ENCODE results near the gene PAQR6. TPM values are rescaled to one million over a fixed set of nuclear protein-coding genes. Genes with fewer than 3 reads are reported as not detected.

The PAQR6 gene
- total RNA-seq, 1 experiment from 2014 or later, result 6.1 TPM

DNA sequence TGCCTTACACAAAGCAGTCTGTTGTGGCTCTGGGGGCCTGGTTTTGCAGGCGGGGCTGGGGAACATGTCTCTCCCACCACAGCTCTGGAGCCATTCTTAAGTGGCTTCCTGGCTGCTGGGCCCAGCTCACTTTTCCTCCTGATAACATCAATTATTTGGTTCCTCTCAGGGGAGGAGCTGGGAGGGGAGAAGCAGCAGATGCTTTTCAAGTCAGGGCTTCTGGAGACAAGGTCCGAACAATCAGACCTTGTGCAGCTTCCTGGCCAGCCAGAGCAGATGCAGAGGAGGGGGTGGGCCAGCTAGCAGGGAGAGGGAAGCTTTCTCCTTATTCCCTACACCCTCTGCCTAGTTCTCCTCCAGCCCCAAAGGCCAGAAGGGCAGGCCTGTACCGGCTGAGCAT lies 3.7 kb upstream of the PAQR6 start:
- no peaks in the 10 kb centered on the region for H3K27me3 ChIP-seq (ENCODE audit: control insufficient read depth, insufficient read depth, low read length)
- DNase-seq, result no peak
- H3K36me3 ChIP-seq (replicated peaks; ENCODE audit: control insufficient read depth, insufficient read depth, low read length), result peaks cover 36% of the 10 kb centered on the region

DNA sequence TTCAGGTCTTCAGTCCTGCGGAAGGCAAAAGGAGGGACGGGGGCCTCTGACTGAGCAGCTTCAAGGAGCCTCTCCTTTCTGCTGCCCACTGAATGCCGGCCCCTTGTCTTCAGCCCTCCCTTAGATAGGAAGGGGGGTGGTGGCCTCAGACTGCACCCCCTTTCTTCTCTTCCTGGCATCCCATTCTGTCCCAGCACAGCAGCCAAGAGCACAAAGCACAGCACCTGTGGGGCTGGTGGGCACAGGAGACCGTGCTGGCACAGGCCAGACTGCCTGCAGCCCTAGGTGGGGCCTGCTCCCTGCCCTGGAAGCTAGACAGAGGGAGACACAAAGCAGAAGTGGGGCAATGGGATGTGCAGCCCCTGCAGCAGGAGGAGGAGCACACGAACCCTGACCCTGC lies 1.7 kb upstream of the PAQR6 start:
- DNase-seq, result no peak
- H3K36me3 ChIP-seq (replicated peaks; ENCODE audit: control insufficient read depth, insufficient read depth, low read length), result peaks cover 35% of the 10 kb centered on the region

More for the DNA sequence above, 3.7 kb upstream of the PAQR6 start:
- no peak overlapping the region for H3K4me3 ChIP-seq (ENCODE audit: insufficient read depth, low read depth, low read length)

GRCh38 chr1:156248323-156248683 lies 447 bp upstream of the PAQR6 start:
- no peak overlapping the region for H3K4me3 ChIP-seq (ENCODE audit: insufficient read depth, low read depth, low read length)
- no peaks in the 10 kb centered on the region for H3K27me3 ChIP-seq (ENCODE audit: control insufficient read depth, insufficient read depth, low read length)
- peaks cover 29% of the 10 kb centered on the region for H3K36me3 ChIP-seq (replicated peaks; ENCODE audit: control insufficient read depth, insufficient read depth, low read length)
- peak; percentile 65 for DNase-seq

More for the DNA sequence above, 1.7 kb upstream of the PAQR6 start:
- no peaks in the 10 kb centered on the region for H3K27me3 ChIP-seq (ENCODE audit: control insufficient read depth, insufficient read depth, low read length)
- no peak overlapping the region for H3K4me3 ChIP-seq (ENCODE audit: insufficient read depth, low read depth, low read length)

DNA sequence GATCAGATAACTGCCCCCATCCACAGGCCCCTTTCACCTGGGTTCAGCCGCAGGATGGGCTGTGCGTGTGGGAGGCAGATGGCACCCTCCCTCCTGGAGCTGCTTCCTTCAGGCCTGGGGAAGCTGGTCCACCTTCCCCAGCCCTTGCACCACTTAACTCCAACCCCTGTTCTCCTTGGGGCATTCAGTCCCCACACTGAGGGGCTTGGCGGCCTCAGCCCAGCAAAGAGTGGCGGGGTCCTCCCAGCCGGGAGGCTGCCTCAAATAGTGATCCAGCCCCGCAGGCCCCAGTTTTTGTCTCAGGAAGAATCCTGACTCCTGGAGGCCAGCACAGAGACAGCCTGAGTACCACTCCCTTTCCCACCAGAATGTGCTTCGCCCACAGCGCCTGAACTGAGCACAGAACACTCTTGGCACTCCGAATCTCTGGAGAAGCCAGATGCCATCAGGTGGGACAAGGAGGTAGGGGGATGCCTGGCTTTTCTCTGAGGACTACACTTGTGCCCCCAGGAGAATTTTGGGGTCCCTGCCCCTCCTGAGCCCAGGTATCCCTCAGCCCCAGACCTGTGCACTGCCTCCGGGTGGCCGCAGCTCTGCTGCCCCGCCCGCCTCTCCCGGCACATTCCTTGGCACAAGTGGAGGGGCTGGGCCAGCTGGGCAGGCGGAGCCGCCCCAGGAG lies 936 bp downstream of the PAQR6 start:
- peak; percentile 73 for DNase-seq
- Histone ChIP-seq H3K27me3 (ENCODE audit: control insufficient read depth, insufficient read depth, low read length) (no peaks in the 10 kb centered on the region), H3K36me3 (replicated peaks; ENCODE audit: control insufficient read depth, insufficient read depth, low read length) (peaks cover 16% of the 10 kb centered on the region), H3K4me3 (ENCODE audit: insufficient read depth, low read depth, low read length) (no peak overlapping the region)

DNA sequence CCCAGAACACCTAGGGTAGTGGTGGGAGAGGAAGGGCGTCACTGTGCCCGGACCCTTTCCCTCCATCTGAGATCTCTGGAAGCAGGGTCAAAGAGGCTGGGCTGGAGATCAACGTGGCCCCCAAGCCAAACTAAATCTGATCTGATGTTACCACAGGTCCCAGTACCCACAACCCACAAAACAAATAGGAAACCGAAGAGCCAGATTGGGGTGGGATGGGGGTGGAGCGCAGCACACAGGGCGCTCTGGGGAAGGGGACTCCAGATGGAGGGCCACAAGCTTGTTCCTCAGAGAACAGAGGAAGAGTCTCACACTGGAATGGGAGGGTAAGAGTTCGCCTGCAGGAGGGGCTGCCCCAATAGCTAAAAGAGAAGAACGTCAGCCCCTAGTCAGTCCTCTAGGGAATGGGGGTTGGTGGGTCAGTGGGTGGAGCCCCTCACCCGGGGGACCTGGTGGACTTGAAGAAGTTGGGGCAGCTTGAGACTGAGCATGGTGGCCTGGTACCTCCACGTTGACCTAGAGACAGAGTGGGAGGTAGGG lies 1.5 kb downstream of the PAQR6 start:
- peak; percentile 72 for DNase-seq
- no peaks in the 10 kb centered on the region for H3K27me3 ChIP-seq (ENCODE audit: control insufficient read depth, insufficient read depth, low read length)
- no peak overlapping the region for H3K4me3 ChIP-seq (ENCODE audit: insufficient read depth, low read depth, low read length)
- peaks cover 10% of the 10 kb centered on the region for H3K36me3 ChIP-seq (replicated peaks; ENCODE audit: control insufficient read depth, insufficient read depth, low read length)

GRCh38 chr1:156245451-156246232 lies 2.2 kb downstream of the PAQR6 start:
- DNase-seq, result peak; percentile 74

GRCh38 chr1:156244712-156245111 lies 3.1 kb downstream of the PAQR6 start:
- Histone ChIP-seq H3K36me3 (replicated peaks; ENCODE audit: control insufficient read depth, insufficient read depth, low read length) (no peaks in the 10 kb centered on the region; the same call in 1 of the 2 replicates), H3K4me3 (ENCODE audit: insufficient read depth, low read depth, low read length) (no peak overlapping the region), H3K27me3 (ENCODE audit: control insufficient read depth, insufficient read depth, low read length) (no peaks in the 10 kb centered on the region)
- peak; percentile 59 for DNase-seq

More at GRCh38 chr1:156245451-156246232, 2.2 kb downstream of the PAQR6 start:
- H3K27me3 ChIP-seq (ENCODE audit: control insufficient read depth, insufficient read depth, low read length), result no peaks in the 10 kb centered on the region
- H3K36me3 ChIP-seq (replicated peaks; ENCODE audit: control insufficient read depth, insufficient read depth, low read length), result peaks cover 3% of the 10 kb centered on the region
- peak overlapping the region; percentile 1; the same call in 1 of the 2 replicates for H3K4me3 ChIP-seq (ENCODE audit: insufficient read depth, low read depth, low read length)

DNA sequence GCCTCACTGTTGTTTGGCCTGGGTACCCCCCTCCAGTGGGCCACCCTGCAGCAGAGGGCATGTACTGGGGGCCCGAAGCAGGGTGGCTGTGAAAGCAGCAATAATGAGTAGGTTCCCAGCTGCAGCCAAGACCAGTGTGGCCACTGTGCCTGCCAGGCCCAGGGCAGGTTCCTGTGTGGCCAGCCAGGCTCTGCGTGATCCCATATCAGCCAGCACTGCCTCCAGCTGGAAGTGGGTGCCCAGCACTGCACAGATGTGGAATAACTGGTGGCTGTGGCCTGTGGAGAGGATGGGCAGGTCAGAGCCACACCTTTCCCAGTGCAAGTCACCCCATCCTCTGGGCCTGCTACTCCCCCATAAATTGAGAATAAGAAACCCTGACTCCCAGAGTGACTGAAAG lies 3.7 kb downstream of the PAQR6 start:
- no peaks in the 10 kb centered on the region for H3K27me3 ChIP-seq (ENCODE audit: control insufficient read depth, insufficient read depth, low read length)
- no peak overlapping the region for H3K4me3 ChIP-seq (ENCODE audit: insufficient read depth, low read depth, low read length)
- DNase-seq, result peak; percentile 46
- H3K36me3 ChIP-seq (replicated peaks; ENCODE audit: control insufficient read depth, insufficient read depth, low read length), result peaks cover 2% of the 10 kb centered on the region

- no peaks in the 10 kb centered on the region for H3K27me3 ChIP-seq (ENCODE audit: control insufficient read depth, insufficient read depth, low read length)
- peak; percentile 67 for DNase-seq
- peaks cover 4% of the 10 kb centered on the region for H3K36me3 ChIP-seq (replicated peaks; ENCODE audit: control insufficient read depth, insufficient read depth, low read length)
- no peak overlapping the region for H3K4me3 ChIP-seq (ENCODE audit: insufficient read depth, low read depth, low read length)
Observed at GRCh38 chr1:156242738-156243137, 5.1 kb downstream of the PAQR6 start.

GRCh38 chr1:156241926-156242325 lies 5.9 kb downstream of the PAQR6 start, which contains the start of gene BGLAP:
TSS of gene BGLAP (plus strand) at chr1:156242184. CDS start at chr1:156242232, 48 bp downstream.
- Histone ChIP-seq H3K27me3 (ENCODE audit: control insufficient read depth, insufficient read depth, low read length) (no peaks in the 10 kb centered on the region), H3K4me3 (ENCODE audit: insufficient read depth, low read depth, low read length) (no peak within 1 kb of the TSS), H3K36me3 (replicated peaks; ENCODE audit: control insufficient read depth, insufficient read depth, low read length) (peaks cover 4% of the 10 kb centered on the region)
- peak; percentile 69 for DNase-seq

DNA sequence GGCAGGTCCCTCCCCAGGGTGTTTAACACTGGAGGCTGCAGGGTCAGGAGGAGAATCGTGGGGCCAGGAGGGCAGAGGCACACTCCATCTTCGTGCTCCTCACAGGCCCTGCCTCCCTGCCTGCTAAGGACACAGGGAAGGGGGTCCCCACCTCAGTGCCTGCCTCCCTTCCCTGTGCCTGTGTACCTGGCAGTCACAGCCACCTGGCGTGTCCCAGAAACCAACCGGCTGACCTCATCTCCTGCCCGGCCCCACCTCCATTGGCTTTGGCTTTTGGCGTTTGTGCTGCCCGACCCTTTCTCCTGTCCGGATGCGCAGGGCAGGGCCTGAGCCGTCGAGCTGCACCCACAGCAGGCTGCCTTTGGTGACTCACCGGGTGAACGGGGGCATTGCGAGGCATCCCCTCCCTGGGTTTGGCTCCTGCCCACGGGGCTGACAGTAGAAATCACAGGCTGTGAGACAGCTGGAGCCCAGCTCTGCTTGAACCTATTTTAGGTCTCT lies 6.5 kb downstream of the PAQR6 start:
- Histone ChIP-seq H3K36me3 (replicated peaks; ENCODE audit: control insufficient read depth, insufficient read depth, low read length) (peaks cover 8% of the 10 kb centered on the region), H3K27me3 (ENCODE audit: control insufficient read depth, insufficient read depth, low read length) (no peaks in the 10 kb centered on the region), H3K4me3 (ENCODE audit: insufficient read depth, low read depth, low read length) (no peak overlapping the region)
- peak; percentile 66 for DNase-seq

DNA sequence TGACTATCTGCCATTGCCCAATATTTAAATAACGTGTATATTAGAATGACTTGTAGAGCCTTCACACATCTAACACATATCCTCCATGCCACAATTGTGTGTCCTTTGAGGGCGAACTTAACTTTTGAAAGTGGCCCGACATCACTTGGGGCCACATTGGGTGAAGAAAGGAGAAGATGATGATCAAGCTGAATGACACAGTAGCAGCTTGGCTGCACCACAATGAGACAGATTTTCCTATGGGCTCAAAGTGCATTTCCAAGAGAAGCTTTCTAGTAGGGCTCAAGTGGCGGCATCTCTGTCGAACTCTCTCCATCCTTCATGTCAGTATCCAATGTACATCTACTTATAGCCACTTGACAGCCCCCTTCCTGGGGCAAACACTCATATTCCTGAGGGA lies 9.6 kb downstream of the PAQR6 start:
- no peaks in the 10 kb centered on the region for H3K27me3 ChIP-seq (ENCODE audit: control insufficient read depth, insufficient read depth, low read length)
- H3K4me3 ChIP-seq (ENCODE audit: insufficient read depth, low read depth, low read length), result no peak overlapping the region
- DNase-seq, result no peak
- peaks cover 16% of the 10 kb centered on the region for H3K36me3 ChIP-seq (replicated peaks; ENCODE audit: control insufficient read depth, insufficient read depth, low read length)

DNA sequence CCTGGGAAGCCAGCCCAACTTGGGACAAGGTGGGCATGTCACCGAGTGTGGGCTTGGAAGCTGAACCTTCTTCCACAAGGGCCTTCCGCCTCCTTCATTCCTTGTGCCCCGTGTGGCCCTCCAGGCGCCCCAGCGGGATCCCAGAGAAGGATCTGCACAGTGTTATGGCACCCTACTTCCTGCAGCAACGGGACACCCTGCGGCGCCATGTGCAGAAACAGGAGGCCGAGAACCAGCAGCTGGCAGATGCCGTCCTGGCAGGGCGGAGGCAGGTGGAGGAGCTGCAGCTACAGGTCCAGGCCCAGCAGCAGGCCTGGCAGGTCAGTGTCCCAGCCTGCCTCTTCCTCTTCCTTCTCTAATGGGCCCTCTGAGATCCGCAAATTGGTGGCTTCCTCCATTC lies 11.7 kb downstream of the PAQR6 start:
- Histone ChIP-seq H3K4me3 (ENCODE audit: insufficient read depth, low read depth, low read length) (no peak overlapping the region), H3K27me3 (ENCODE audit: control insufficient read depth, insufficient read depth, low read length) (no peaks in the 10 kb centered on the region), H3K36me3 (replicated peaks; ENCODE audit: control insufficient read depth, insufficient read depth, low read length) (peaks cover 20% of the 10 kb centered on the region)
- no peak for DNase-seq

DNA sequence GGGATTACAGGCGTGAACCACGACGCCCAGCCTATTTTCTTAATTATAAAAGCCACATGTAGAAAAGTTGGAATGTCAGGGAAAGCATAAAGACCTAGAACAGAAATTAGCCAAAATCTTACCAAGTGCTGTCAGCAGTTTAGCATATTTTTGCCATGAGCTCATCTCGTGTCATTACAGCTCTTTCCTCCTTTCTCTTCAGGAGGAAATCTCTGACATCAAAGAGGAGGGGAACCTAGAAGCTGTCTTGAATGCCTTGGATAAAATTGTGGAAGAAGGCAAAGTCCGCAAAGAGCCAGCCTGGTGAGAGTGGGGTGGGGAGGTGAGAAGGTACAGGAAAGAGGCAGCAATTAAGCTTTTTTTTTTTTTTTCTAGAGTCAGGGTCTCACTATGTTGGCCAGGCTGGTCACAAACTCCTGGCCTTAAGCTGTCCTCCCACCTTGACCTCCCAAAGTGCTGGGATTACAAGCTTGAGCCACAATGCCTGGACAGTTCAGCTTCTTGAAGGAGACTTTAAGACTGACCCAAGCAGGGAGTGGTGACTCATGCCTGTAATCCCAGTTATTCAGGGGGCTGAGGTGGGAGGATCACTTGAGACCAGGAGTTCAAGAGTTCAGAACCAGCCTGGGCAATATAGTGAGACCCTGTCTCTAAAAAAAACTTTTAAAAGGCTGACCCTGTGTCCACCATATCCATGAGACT lies 14.3 kb downstream of the PAQR6 start:
- peaks cover 18% of the 10 kb centered on the region for H3K36me3 ChIP-seq (replicated peaks; ENCODE audit: control insufficient read depth, insufficient read depth, low read length)
- H3K27me3 ChIP-seq (ENCODE audit: control insufficient read depth, insufficient read depth, low read length), result no peaks in the 10 kb centered on the region
- no peak for DNase-seq
- H3K4me3 ChIP-seq (ENCODE audit: insufficient read depth, low read depth, low read length), result no peak overlapping the region

Data from H7 (cell line).